KMS-11 (cell line): ENCODE measurements around the gene PLD3.

Experiments used
- H2AFZ ChIP-seq: fragments of 200-600 bp; sonication (generic); 2 replicates; pipeline ENCODE4 v1.6.1; 2016; ENCODE audit warnings: antibody characterized with exemption, mixed run types, low read depth
- H3K27ac ChIP-seq: fragments of 200-600 bp; sonication (generic); 2 replicates; pipeline ENCODE4 v1.6.1; 2016; ENCODE audit warnings: mild to moderate bottlenecking, mixed run types
- H3K27me3 ChIP-seq: fragments of 200-600 bp; sonication (generic); 2 replicates; pipeline ENCODE4 v1.6.1; 2017; ENCODE audit warnings: mild to moderate bottlenecking, low read depth, mixed run types, moderate library complexity; ENCODE audit not compliant: insufficient read depth
- H3K36me3 ChIP-seq: fragments of 200-600 bp; sonication (generic); 2 replicates; pipeline ENCODE4 v1.6.1; 2017; ENCODE audit warnings: mild to moderate bottlenecking, mixed run types; ENCODE audit not compliant: insufficient read depth
- H3K4me1 ChIP-seq: fragments of 200-600 bp; sonication (generic); 2 replicates; pipeline ENCODE4 v1.6.1; 2016; ENCODE audit warnings: mild to moderate bottlenecking, low read depth, mixed run types; ENCODE audit not compliant: poor library complexity, severe bottlenecking
- H3K4me2 ChIP-seq: fragments of 200-600 bp; sonication (generic); 2 replicates; pipeline ENCODE4 v1.7.0; 2016; ENCODE audit warnings: mild to moderate bottlenecking, mixed run types
- H3K4me3 ChIP-seq: fragments of 200-600 bp; sonication (generic); IDR thresholded peaks from 2 replicates; pipeline ENCODE4 v1.6.1; 2017; ENCODE audit warnings: low read depth, low read length, mixed read lengths; ENCODE audit not compliant: insufficient read depth
- H3K79me2 ChIP-seq: fragments of 200-600 bp; sonication (generic); 2 replicates; pipeline ENCODE4 v1.6.1; 2016; ENCODE audit warnings: low read depth, mixed run types; ENCODE audit not compliant: insufficient read depth
- H3K9ac ChIP-seq: fragments of 200-600 bp; sonication (generic); 2 replicates; pipeline ENCODE4 v1.6.1; 2016; ENCODE audit warnings: mild to moderate bottlenecking, mixed run types
- H4K20me1 ChIP-seq: fragments of 200-600 bp; sonication (generic); 2 replicates; pipeline ENCODE4 v1.6.1; 2016; ENCODE audit warnings: mild to moderate bottlenecking, mixed run types; ENCODE audit not compliant: insufficient read depth
- CTCF ChIP-seq: fragments of 200-600 bp; sonication (generic); conservative IDR thresholded peaks from 2 replicates; pipeline ENCODE4 v1.6.1; 2017; ENCODE audit warnings: low read depth, mild to moderate bottlenecking, antibody characterized with exemption, low read length, moderate library complexity, mixed read lengths

PLD3 gene

DNA sequence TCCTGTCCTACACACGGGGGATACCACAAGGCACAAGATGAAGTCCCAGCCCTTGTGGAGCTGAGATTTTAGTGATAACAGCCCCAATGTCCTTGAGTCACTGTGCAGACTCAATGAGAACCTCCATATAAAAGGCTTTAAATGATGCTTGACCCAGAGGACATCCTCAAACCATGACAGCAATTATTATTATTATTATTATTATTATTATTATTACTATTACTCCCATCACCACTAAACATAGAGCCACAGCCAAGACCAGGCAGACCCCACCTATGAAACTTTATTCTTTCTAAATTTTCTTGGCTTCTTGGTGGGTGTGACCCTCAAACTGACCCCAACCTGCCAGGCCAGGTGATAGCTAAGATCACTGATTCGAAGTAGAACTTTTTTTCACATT lies 11.4 kb upstream of the PLD3 start:
- TF ChIP-seq CTCF, result no peak
- H3K4me3 ChIP-seq, result no peak overlapping the region
- no peaks in the 10 kb centered on the region for H3K79me2 ChIP-seq
- no peak overlapping the region for H2AFZ ChIP-seq
- no peaks in the 10 kb centered on the region for H3K27me3 ChIP-seq
- no peak overlapping the region for H3K9ac ChIP-seq
- no peak overlapping the region for H3K4me2 ChIP-seq
- no peaks in the 10 kb centered on the region for H4K20me1 ChIP-seq
- peaks cover 3% of the 10 kb centered on the region; the same call in 1 of the 2 replicates for H3K36me3 ChIP-seq
- no peak overlapping the region for H3K27ac ChIP-seq
- peaks cover 1% of the 10 kb centered on the region for H3K4me1 ChIP-seq

GRCh38 chr19:40337594-40337993 lies 10.9 kb upstream of the PLD3 start:
- Histone ChIP-seq H3K9ac (no peak overlapping the region), H3K4me1 (no peaks in the 10 kb centered on the region), H3K27me3 (no peaks in the 10 kb centered on the region), H3K4me2 (no peak overlapping the region), H4K20me1 (no peaks in the 10 kb centered on the region), H3K4me3 (no peak overlapping the region), H3K36me3 (peaks cover 3% of the 10 kb centered on the region; the same call in 1 of the 2 replicates), H2AFZ (no peak overlapping the region), H3K27ac (no peak overlapping the region), H3K79me2 (no peaks in the 10 kb centered on the region)
- no peak for TF ChIP-seq CTCF

- Histone ChIP-seq H3K4me1 (no peaks in the 10 kb centered on the region), H4K20me1 (no peaks in the 10 kb centered on the region), H3K4me3 (no peak overlapping the region), H2AFZ (no peak overlapping the region), H3K36me3 (no peaks in the 10 kb centered on the region), H3K9ac (no peak overlapping the region), H3K27ac (no peak overlapping the region), H3K79me2 (no peaks in the 10 kb centered on the region), H3K4me2 (no peak overlapping the region), H3K27me3 (no peaks in the 10 kb centered on the region)
- TF ChIP-seq CTCF, result no peak
Measured at GRCh38 chr19:40339018-40339728, 9.3 kb upstream of the PLD3 start.

DNA sequence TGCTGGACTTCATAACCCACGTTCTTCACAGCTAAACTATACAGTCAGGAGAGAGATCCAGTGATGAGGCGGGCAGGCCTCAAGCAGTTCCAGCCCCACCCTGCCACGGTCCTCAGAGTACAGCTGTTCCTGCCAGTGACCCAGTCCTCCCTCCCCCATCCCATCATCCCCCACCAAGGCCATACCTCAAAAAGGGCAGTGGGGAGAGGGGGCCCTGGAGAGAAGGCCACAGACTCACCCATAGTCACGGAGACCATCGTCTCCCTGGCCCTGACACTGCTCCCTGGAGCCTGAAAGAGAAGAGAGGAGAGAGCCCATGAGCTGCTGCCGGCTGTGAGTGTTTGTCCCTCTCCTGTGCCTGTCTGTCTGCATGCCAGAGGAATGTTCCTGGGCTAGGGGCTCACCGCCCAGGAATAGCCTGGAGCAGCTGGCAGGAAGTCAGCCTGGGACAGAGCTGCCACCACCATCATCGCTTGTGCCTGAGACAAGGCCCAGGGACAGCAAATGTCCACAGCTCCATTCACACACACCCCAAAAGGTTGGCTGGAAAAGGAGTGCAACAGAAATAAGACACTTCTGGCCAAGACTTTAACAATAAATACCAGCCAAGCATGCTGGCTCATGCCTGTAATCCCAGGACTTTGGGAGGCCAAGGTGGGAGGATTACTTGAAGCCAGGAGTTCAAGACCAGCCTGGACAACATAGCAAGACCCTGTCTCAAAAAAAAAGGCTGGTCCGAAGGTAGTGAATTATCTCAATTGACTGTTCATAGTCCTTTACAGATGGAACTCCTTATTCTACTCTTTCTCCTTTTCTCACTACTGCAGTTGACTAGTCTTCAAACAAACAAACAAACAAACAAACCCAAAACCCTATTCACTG lies 6.7 kb upstream of the PLD3 start:
- H3K4me1 ChIP-seq, result no peaks in the 10 kb centered on the region
- no peak overlapping the region for H3K4me3 ChIP-seq
- H3K27me3 ChIP-seq, result no peaks in the 10 kb centered on the region
- TF ChIP-seq CTCF, result no peak
- peaks cover 7% of the 10 kb centered on the region; the same call in 1 of the 2 replicates for H3K79me2 ChIP-seq
- H3K9ac ChIP-seq, result no peak overlapping the region
- H3K27ac ChIP-seq, result no peak overlapping the region
- no peaks in the 10 kb centered on the region for H4K20me1 ChIP-seq
- no peaks in the 10 kb centered on the region for H3K36me3 ChIP-seq
- no peak overlapping the region for H2AFZ ChIP-seq
- no peak overlapping the region for H3K4me2 ChIP-seq
